GM08714 (cell line): ENCODE data around the gene TMEM132D.

Experiments
- H3K4me3 ChIP-seq: fragments of 200-500 bp; sonication (Bioruptor generic); 2 replicates; pipeline ENCODE4 v1.5.1; 2014; ENCODE audit warnings: mild to moderate bottlenecking, low read length, inconsistent platforms
- ZNF274 ChIP-seq: IDR thresholded peaks from 2 replicates; pipeline ENCODE4 v1.6.1; 2012; ENCODE audit warnings: mild to moderate bottlenecking, low read depth, low read length

Gene TMEM132D

GRCh38 chr12:129246630-129247029 is 657.2 kb downstream of the TMEM132D start:
- no peak for TF ChIP-seq ZNF274
- H3K4me3 ChIP-seq: no peak overlapping the region

- no peak overlapping the region for H3K4me3 ChIP-seq
- TF ChIP-seq ZNF274: no peak
These were observed 658.1 kb downstream of the TMEM132D start for GRCh38 chr12:129245769-129246168.

GRCh38 chr12:129241852-129242251 is 662.0 kb downstream of the TMEM132D start:
- no peak overlapping the region for H3K4me3 ChIP-seq
- no peak for TF ChIP-seq ZNF274

- no peak for TF ChIP-seq ZNF274
These were observed 665.9 kb downstream of the TMEM132D start for GRCh38 chr12:129237881-129238280.

GRCh38 chr12:129234209-129234608 is 669.6 kb downstream of the TMEM132D start:
- H3K4me3 ChIP-seq: no peak overlapping the region

More at GRCh38 chr12:129237881-129238280, 665.9 kb downstream of the TMEM132D start:
- H3K4me3 ChIP-seq: no peak overlapping the region

GRCh38 chr12:129231491-129231890 is 672.3 kb downstream of the TMEM132D start:
- TF ChIP-seq ZNF274: no peak
- no peak overlapping the region for H3K4me3 ChIP-seq

More at GRCh38 chr12:129234209-129234608, 669.6 kb downstream of the TMEM132D start:
- TF ChIP-seq ZNF274: no peak

- no peak overlapping the region for H3K4me3 ChIP-seq
- TF ChIP-seq ZNF274: no peak
These were observed 672.8 kb downstream of the TMEM132D start for GRCh38 chr12:129230995-129231394.

- no peak for TF ChIP-seq ZNF274
- H3K4me3 ChIP-seq: no peak overlapping the region
These were observed 677.0 kb downstream of the TMEM132D start for GRCh38 chr12:129226851-129227250.

- H3K4me3 ChIP-seq: no peak overlapping the region
- TF ChIP-seq ZNF274: no peak
These were observed 677.8 kb downstream of the TMEM132D start for GRCh38 chr12:129226005-129226404.

- no peak for TF ChIP-seq ZNF274
- no peak overlapping the region for H3K4me3 ChIP-seq
These were observed 688.3 kb downstream of the TMEM132D start for GRCh38 chr12:129215556-129215955.

- TF ChIP-seq ZNF274: no peak
- no peak overlapping the region for H3K4me3 ChIP-seq
These were observed 690.3 kb downstream of the TMEM132D start for GRCh38 chr12:129213551-129213950.

GRCh38 chr12:129211862-129212630 is 691.8 kb downstream of the TMEM132D start:
- no peak overlapping the region for H3K4me3 ChIP-seq
- TF ChIP-seq ZNF274: no peak

- H3K4me3 ChIP-seq: no peak overlapping the region
- TF ChIP-seq ZNF274: no peak
These were observed 695.3 kb downstream of the TMEM132D start for GRCh38 chr12:129208566-129208965.

GRCh38 chr12:129207084-129207483 is 696.7 kb downstream of the TMEM132D start:
- no peak for TF ChIP-seq ZNF274
- H3K4me3 ChIP-seq: no peak overlapping the region

GRCh38 chr12:129203456-129203855 is 700.4 kb downstream of the TMEM132D start:
- H3K4me3 ChIP-seq: no peak overlapping the region
- TF ChIP-seq ZNF274: no peak

- TF ChIP-seq ZNF274: no peak
- H3K4me3 ChIP-seq: no peak overlapping the region
These were observed 701.6 kb downstream of the TMEM132D start for GRCh38 chr12:129202109-129202814.
